Panc1 (cell line): Measurements from ENCODE around the gene PER2.

Source experiments
- CTCF ChIP-seq: fragments of 450-650 bp; IDR thresholded peaks from 2 replicates; pipeline ENCODE4 v1.5.1; 2017; ENCODE audit warnings: mild to moderate bottlenecking
- POLR2AphosphoS5 ChIP-seq: IDR thresholded peaks from 2 replicates; pipeline ENCODE4 v1.6.1; 2012; ENCODE audit warnings: mild to moderate bottlenecking, low read depth, low read length, moderate library complexity

DNA sequence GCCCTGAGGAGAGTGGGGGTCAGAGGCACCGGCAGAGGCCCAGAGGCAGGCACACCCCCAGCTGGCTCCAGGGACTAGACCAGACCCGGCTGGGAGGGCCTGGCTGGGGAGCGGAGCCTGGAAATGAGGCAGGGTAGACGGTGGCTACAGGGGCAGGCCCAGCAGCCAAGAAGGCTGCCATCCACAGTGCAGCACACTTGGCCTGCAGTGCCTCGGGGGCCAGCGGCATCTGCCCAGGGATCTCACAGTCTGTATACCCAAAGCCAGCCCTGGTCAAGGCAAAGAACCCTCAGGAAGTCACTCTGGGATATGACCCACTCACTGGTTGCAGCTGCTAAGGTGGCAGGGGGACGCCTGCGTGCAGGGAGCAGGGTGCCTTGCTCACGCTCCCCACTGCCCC, 17.8 kb downstream of the PER2 start:
- TF ChIP-seq POLR2AphosphoS5 (no peak), CTCF (no peak)
